ENCODE data around the gene GPER1.

GPER1 gene

DNA sequence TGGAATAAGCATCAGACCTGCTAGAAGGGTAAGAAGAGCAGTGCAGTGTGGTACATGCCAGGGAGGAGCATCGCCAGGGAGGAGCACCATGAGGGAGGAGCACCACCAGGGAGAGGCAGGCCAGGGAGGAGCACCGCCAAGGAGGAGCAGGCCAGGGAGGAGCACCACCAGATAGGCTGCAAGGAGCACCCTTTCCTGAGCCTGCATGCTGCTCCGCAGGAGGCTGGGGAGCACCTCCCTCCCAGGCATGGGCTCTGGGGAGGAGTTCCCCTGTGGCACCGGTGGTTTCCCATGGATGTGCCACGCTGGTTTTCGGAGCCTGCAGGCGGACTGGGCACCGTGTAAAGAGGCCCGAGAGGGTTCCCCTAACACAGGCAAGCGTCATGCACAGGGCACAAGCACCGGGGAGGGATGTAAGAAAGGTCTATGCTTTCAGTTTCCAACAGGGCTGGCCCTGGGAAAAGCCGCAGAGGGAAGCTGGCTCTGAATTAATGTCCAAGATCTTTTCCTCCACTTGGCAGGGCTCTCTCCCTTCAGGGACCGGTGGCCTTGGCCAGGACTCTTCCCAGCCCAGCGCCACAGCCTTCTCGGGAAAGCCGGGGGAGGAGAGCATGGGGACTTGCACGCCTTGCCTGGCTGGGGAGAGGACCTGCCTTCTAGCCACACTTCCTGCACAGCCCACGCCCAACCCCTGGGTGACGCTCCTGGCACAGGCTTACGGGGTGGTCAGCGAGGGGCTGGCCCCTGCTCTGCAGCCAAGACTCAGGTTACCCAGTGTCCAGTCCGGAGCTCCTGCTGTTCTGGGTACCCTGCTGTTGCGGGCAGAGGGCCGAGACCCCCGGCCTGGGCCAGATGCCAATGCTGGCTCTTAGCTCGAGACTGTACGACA is 11.5 kb upstream of the GPER1 start:
- TF ChIP-seq MAX (IDR thresholded peaks at IDR 0.05; ENCODE audit: low read depth, low read length) (no peak), MYC (IDR thresholded peaks at IDR 0.05; ENCODE audit: low read depth, low read length) (no peak), CTCF (IDR thresholded peaks at IDR 0.05; ENCODE audit: low read depth, low read length) (no peak), POLR2A (IDR thresholded peaks at IDR 0.05; ENCODE audit: extremely low read depth, insufficient read length) (no peak)
- H3K4me3 ChIP-seq (ENCODE audit: low read depth, low read length): no peak overlapping the region
- DNase-seq (ENCODE audit: low read depth): no peak

GRCh38 chr7:1078519-1078918 is 9.4 kb upstream of the GPER1 start:
- no peak for DNase-seq (ENCODE audit: low read depth)
- TF ChIP-seq MYC (IDR thresholded peaks at IDR 0.05; ENCODE audit: low read depth, low read length) (no peak), MAX (IDR thresholded peaks at IDR 0.05; ENCODE audit: low read depth, low read length) (no peak), CTCF (IDR thresholded peaks at IDR 0.05; ENCODE audit: low read depth, low read length) (no peak), POLR2A (IDR thresholded peaks at IDR 0.05; ENCODE audit: extremely low read depth, insufficient read length) (no peak)
- H3K4me3 ChIP-seq (ENCODE audit: low read depth, low read length): no peak overlapping the region

GRCh38 chr7:1078985-1079384 is 8.9 kb upstream of the GPER1 start:
- DNase-seq (ENCODE audit: low read depth): no peak
- H3K4me3 ChIP-seq (ENCODE audit: low read depth, low read length): no peak overlapping the region
- TF ChIP-seq MAX (IDR thresholded peaks at IDR 0.05; ENCODE audit: low read depth, low read length): no peak
- TF ChIP-seq CTCF (IDR thresholded peaks at IDR 0.05; ENCODE audit: low read depth, low read length): no peak
- TF ChIP-seq MYC (IDR thresholded peaks at IDR 0.05; ENCODE audit: low read depth, low read length): no peak
- TF ChIP-seq POLR2A (IDR thresholded peaks at IDR 0.05; ENCODE audit: extremely low read depth, insufficient read length): no peak

DNA sequence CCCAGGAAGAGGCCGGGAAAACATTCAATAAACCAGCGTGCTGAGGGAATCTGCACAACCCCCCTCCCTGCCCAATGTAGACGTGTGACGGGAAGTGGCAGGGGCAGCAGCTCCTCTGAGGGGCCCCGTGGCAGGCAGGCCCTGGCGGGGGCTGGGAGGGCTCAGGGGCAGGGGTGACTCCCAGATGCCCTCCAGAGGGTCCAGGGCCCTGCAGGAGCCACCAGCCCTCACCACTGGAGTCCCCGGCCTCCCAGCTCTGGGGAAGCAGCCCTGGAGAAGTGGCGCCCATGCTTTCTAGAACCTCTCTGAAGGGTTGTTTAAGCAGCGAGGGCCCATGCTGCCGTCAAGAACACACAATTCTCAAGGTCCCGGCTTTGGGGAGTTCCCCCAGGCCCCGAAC is 8.4 kb upstream of the GPER1 start:
- H3K4me3 ChIP-seq (ENCODE audit: low read depth, low read length): no peak overlapping the region
- no peak for DNase-seq (ENCODE audit: low read depth)
- TF ChIP-seq POLR2A (IDR thresholded peaks at IDR 0.05; ENCODE audit: extremely low read depth, insufficient read length) (no peak), MYC (IDR thresholded peaks at IDR 0.05; ENCODE audit: low read depth, low read length) (no peak), MAX (IDR thresholded peaks at IDR 0.05; ENCODE audit: low read depth, low read length) (no peak), CTCF (IDR thresholded peaks at IDR 0.05; ENCODE audit: low read depth, low read length) (no peak)

GRCh38 chr7:1080252-1080920 is 7.5 kb upstream of the GPER1 start:
- H3K4me3 ChIP-seq (ENCODE audit: low read depth, low read length): no peak overlapping the region
- TF ChIP-seq CTCF (IDR thresholded peaks at IDR 0.05; ENCODE audit: low read depth, low read length) (no peak), MAX (IDR thresholded peaks at IDR 0.05; ENCODE audit: low read depth, low read length) (no peak), MYC (IDR thresholded peaks at IDR 0.05; ENCODE audit: low read depth, low read length) (no peak), POLR2A (IDR thresholded peaks at IDR 0.05; ENCODE audit: extremely low read depth, insufficient read length) (no peak)
- no peak for DNase-seq (ENCODE audit: low read depth)
